ENCODE results near the gene HNRNPD. TPM values are rescaled to one million over a fixed set of nuclear protein-coding genes. Genes with fewer than 3 reads are reported as not detected.

Gene HNRNPD
- total and polyA plus RNA-seq, 2 of the 8 experiments (the other 6 are each of a cell fraction or from before 2014, with no cell fraction given), result 118 to 646 TPM

DNA sequence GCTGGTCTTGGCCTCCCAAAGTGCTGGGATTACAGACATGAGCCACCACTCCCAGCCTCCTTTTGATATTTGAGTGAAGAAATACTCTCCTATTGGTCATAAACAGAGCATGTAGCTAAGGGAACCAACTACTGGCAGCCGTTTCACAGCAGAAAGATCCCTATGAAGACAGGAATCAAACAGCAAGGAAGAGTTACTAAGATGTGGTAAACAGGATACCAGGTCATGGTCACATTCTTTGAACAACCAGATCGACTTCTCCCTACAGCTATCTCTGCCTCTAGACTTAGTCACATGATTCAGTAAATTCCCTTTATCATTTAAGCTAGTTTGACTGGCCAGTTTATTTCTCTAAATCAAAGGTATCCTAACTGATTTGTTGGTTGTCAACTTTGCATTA, 9.0 kb upstream of the HNRNPD start:
- Histone ChIP-seq H3K14ac (ENCODE audit: insufficient read length) (no peak overlapping the region), H3K9ac (replicated peaks in 1 of 4; ENCODE audit: extremely low read depth in 1 of 4, low read depth in 3 of 4, low read length in 3 of 4) (no peak overlapping the region), H2BK12ac (ENCODE audit: low read depth, low read length) (no peak overlapping the region), H2BK15ac (ENCODE audit: low read length) (no peak overlapping the region), H3K23ac (ENCODE audit: insufficient read length) (no peak overlapping the region), H3K79me1 (ENCODE audit: low read depth, low read length) (peaks cover 4% of the 10 kb centered on the region; the same call in 1 of the 2 replicates), H4K91ac (replicated peaks; ENCODE audit: insufficient read length, low read length) (no peak overlapping the region), H3K4ac (replicated peaks; ENCODE audit: insufficient read length, low read depth, low read length) (no peak overlapping the region), H2AK5ac (ENCODE audit: low read depth, low read length) (no peak overlapping the region), H3K4me3 (ENCODE audit: extremely low read depth in 1 of 4, insufficient read depth in 2 of 4, low read depth in 3 of 4, low read length in 4 of 4) (no peak overlapping the region), H4K5ac (ENCODE audit: insufficient read length, low read depth, low read length) (no peak overlapping the region), H3K27ac (ENCODE audit: low read depth, low read length) (no peak overlapping the region), H3K56ac (replicated peaks; ENCODE audit: insufficient read length, low read depth, low read length) (no peak overlapping the region), H3K27me3 (replicated peaks in 1 of 4; ENCODE audit: control insufficient read depth in 3 of 4, extremely low read depth in 1 of 4, insufficient read depth in 3 of 4, low read length in 3 of 4) (no peaks in the 10 kb centered on the region), H3K4me1 (replicated peaks in 1 of 4; ENCODE audit: control insufficient read depth in 3 of 4, insufficient read depth in 4 of 4, low read length in 3 of 4) (peaks cover 0 to 3% (median 0%) of the 10 kb centered on the region in 4 experiments; a peak in 3 of 7 replicates), H3K79me2 (ENCODE audit: control insufficient read depth in 1 of 2, insufficient read depth in 2 of 2, low read length in 2 of 2) (peaks cover 0 to 8% of the 10 kb centered on the region in 2 experiments; a peak in 1 of 4 replicates), H3K36me3 (ENCODE audit: control insufficient read depth in 2 of 4, insufficient read depth in 4 of 4, low read length in 3 of 4) (no peaks in the 10 kb centered on the region; a peak in 2 of 8 replicates), H3K18ac (ENCODE audit: extremely low read depth, low read length) (no peak overlapping the region), H4K20me1 (replicated peaks in 1 of 2; ENCODE audit: control insufficient read depth in 1 of 2, insufficient read depth in 2 of 2, low read length in 2 of 2) (peaks cover 0 to 2% of the 10 kb centered on the region in 2 experiments), H3K23me2 (ENCODE audit: low read depth, low read length) (no peaks in the 10 kb centered on the region), H2AFZ (ENCODE audit: low read length) (no peak overlapping the region), H3K4me2 (ENCODE audit: insufficient read depth in 1 of 2, low read depth in 2 of 2, low read length in 2 of 2) (no peak overlapping the region), H2BK20ac (ENCODE audit: low read length) (no peak overlapping the region), H3K9me3 (ENCODE audit: insufficient read depth in 2 of 2, low read depth in 1 of 2, low read length in 1 of 2) (peaks cover 0 to 12% of the 10 kb centered on the region in 2 experiments; a peak in 1 of 4 replicates), H2BK120ac (replicated peaks; ENCODE audit: low read depth, low read length) (no peak overlapping the region), H4K8ac (ENCODE audit: extremely low read depth, insufficient read depth, low read length) (no peak overlapping the region), H2BK5ac (ENCODE audit: low read depth, low read length) (no peak overlapping the region)
- POLR2A ChIA-PET (ENCODE audit: partially characterized antibody), result interaction anchor here (1.6 to 9.5 kb wide), 7 partner anchors 8 to 45 kb away, joined by 4 to 124 read pairs (median 11); partner anchors contain the start of genes HNRNPD and HNRNPDL
- TF ChIP-seq MAFK (IDR thresholded peaks at IDR 0.05; ENCODE audit: low read depth, low read length) (no peak), BACH1 (IDR thresholded peaks at IDR 0.05; ENCODE audit: low read length) (no peak), GABPA (IDR thresholded peaks at IDR 0.05; ENCODE audit: borderline replicate concordance, insufficient read depth, low read length) (no peak), FOSL1 (IDR thresholded peaks at IDR 0.05; ENCODE audit: insufficient read depth, low read depth, low read length) (no peak), CEBPB (IDR thresholded peaks at IDR 0.05; ENCODE audit: low read depth, low read length) (no peak), GTF2F1 (IDR thresholded peaks at IDR 0.05; ENCODE audit: borderline replicate concordance, low read depth, low read length) (no peak), EP300 (IDR thresholded peaks at IDR 0.05; ENCODE audit: borderline replicate concordance in 1 of 2, low read depth in 2 of 2, low read length in 2 of 2) (no peak), NRF1 (IDR thresholded peaks at IDR 0.05; ENCODE audit: low read depth, low read length) (no peak), JUN (IDR thresholded peaks at IDR 0.05; ENCODE audit: low read depth, low read length) (no peak)
- TF ChIP-seq, protein P1, sequence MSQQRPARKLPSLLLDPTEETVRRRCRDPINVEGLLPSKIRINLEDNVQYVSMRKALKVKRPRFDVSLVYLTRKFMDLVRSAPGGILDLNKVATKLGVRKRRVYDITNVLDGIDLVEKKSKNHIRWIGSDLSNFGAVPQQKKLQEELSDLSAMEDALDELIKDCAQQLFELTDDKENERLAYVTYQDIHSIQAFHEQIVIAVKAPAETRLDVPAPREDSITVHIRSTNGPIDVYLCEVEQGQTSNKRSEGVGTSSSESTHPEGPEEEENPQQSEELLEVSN (IDR thresholded peaks at IDR 0.05), result no peak
- WGBS, 2 experiments (ENCODE audit: extremely low coverage in 1 of 2, insufficient coverage in 1 of 2, insufficient read length in 1 of 2, insufficient replicate concordance in 2 of 2, low coverage in 1 of 2, low lambda C conversion rate in 2 of 2, missing lambda C conversion rate in 1 of 2), result 89% methylated on average over 2 of the region's 2 CpGs; no CpG with 5 or more reads in 1 of the 2 experiments
- CTCF ChIA-PET (ENCODE audit: partially characterized antibody), result interaction anchor here (1.4 kb wide), 1 partner anchor 15 kb away, joined by 3 read pairs; no protein-coding TSS in a partner anchor
- DNase-seq (ENCODE audit: low read depth in 1 of 2, low spot score in 2 of 2) (no peak), FAIRE-seq (no peak)

Data from H1 (cell line).